ENCODE results near the gene ADAMTS6.

ADAMTS6 gene

DNA sequence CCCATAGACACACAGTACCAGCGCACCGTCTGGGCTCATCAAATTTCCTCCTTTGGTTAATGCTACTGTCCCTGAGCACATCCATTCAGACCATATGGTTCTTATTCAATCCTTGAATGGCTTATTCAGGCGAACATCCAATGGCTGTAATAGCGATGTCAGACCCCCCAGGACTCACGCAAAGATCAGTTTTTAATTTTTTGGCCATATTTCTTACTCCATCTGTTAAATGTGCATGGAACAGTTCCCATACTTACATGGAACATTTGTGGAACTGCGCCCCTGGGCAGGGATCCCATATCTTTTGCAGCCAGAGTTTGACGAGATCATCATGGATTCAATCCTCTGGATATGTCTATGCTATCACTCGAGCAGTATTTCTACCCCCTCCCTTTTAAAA, 213.2 kb downstream of the ADAMTS6 start:
- no peak for DNase-seq

DNA sequence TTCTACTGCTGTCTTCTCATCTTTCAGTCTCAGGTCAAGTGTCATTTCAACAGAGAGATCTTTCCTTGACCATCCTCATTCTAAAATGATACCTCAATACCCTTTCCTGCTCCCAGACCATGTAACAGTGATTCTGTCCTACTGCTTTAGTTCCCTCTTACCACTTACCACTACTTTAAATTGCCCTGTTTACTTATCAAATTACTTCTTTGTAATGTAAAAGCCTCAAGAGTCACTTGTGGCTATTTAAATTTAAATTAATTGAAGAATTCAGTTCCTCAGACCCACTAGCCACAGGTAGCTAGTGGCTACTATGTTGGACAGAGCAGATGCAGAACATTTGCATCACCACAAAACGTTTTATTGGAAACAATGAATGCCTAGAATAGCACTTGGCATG, 217.3 kb downstream of the ADAMTS6 start:
- no peak for DNase-seq

DNA sequence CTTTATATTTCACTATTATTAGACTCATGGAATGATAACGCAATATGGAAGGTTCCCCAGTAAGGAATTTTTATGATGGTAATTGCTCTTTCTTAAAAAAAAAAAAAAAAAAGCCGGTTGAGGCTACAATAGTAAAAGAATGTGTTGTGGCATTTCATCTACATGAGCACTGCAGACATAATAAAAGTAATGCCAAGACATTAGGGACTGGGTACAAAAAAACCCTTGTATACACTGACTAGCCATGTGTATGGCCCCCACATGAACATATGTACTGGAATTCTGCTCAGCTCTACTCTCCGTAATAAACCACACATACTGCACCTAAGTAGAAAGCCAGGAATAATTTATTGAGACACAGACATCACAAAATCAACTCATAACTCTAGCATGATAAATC, 218.4 kb downstream of the ADAMTS6 start:
- DNase-seq: no peak

GRCh38 chr5:65262649-65263059, 219.1 kb downstream of the ADAMTS6 start:
- DNase-seq: peak in 1 of 5 experiments; percentile 4

DNA sequence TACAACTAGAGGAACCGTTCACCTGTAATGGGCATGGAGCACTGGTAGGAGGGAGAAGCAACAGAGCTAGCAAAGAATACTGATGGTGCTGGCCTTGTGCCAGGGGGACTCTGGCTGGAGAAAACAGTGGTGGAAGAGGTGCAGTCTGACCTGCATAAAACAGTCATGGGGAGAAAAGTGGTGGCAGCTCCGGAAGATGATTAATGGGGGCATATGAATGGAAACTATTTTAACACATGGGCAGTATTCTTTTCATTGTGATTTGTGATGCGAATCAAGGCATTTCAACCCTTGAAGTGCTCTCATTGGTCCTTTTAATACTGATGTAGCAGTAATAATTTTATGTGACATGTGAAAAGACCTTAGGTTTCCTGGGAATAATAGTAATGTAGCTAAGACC, 219.6 kb downstream of the ADAMTS6 start:
- DNase-seq: no peak

DNA sequence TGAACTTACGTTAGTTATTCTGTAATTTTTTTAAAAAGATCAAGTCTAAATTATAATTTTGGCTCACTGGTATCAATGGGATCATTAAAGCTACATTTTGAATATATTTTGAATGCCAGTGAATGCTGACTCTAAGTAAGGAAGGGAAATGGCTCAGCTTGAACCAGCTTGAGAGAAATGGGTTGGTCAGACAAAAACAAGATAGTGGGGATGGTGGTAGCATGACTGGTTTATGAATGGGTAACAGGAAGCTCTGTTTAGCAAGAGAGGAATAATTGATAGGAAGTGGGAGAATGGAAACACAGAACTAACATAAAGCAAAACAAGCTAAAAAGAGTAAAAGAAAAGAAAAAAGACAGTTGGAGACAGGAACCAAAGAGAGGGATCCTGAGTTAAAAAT, 220.2 kb downstream of the ADAMTS6 start:
- no peak for DNase-seq

DNA sequence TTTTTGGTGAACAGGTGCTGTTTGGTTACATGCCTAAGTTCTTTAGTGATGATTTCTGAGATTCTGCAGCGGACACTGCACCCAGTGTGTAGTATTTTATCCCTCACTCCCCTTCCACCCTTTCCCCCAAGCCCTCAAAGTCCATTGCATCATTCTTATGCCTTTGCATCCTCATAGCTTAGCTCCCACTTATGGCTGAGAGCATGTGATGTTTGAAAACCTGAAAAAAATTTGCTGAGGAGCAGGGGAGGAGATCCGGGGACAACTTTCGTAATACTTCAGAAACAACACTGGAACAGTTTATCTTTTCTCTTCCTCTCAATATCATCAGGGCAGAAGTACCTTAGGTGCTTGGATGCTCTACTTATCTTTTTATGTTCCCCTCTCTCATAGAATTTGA, 226.4 kb downstream of the ADAMTS6 start:
- DNase-seq: no peak

DNA sequence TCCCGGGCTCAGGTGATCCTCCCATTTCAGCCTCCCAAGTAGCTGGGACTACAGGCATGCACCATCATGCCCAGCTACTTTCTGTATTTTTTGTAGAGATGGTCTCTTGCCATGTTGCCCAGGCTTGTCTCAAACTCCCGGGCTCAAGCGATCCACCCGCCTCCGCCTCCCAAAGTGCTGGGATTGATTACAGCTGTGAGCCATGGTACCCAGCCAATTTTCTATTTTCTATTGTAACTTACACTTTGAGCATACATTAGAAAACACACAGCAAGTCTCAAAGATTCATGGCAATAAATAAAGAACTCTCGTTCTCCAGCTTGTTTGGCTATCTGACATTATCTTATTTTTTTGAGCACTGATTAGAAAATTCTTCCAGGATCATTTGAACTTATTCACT, 228.7 kb downstream of the ADAMTS6 start:
- DNase-seq: no peak

DNA sequence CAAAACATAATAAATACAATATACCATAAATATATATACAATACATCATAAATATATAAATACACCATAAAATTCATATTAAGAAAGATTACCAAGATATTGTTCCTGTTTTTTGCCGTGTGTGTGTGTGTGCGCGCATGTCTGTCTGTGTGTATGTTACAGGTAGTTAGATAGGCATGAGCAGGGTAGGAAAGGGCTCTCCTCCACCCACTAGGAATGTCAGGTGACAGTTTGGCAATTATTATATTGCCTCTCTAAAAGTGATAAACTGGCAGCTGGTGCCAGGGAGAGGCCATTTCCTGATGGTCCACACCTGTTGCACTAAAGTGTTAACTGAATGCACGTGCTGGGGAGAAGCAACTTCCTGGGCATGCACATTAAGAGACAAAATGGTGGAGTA, 232.8 kb downstream of the ADAMTS6 start:
- DNase-seq: no peak

- DNase-seq: no peak
Observed at GRCh38 chr5:65247594-65247993, 234.1 kb downstream of the ADAMTS6 start.

DNA sequence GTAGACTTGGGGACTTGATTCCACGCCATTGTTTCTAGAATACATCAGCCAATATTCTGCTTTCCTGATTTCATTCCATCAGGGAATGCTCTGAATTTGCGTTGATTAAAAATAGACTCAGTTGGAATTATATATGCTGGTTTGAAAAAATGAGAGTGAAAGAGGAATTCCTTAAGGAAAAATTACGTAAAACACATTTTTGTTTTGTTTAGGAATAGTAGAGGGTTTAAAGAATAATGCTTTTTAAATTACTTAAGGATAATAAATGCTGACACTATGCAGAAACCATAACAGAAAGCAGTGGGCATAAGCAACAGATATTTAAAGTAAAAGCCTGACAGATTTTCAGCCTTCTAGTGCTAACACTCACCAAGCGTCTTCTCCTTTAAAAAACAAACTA, 235.0 kb downstream of the ADAMTS6 start:
- DNase-seq: no peak

- DNase-seq: no peak
Observed at GRCh38 chr5:65244031-65244430, 237.7 kb downstream of the ADAMTS6 start.

GRCh38 chr5:65243161-65243560, 238.6 kb downstream of the ADAMTS6 start:
- DNase-seq: no peak

DNA sequence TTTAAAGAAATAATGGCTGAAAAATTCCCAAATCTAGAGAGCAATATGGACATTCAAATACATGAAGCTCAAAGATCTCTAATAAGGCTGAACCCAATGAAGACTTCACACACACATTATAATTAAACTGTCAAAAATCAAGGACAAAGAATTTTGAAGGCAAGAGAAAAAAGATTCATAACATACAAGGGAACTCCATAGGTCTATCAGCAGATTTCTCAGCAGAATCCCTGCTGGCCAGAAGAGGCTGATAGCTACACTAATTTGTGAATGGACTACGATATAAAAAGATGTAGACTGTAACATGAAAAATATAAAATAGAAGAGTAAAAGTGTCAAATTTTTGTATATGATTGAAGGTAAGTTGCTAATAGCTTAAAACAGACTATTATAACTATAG, 251.9 kb downstream of the ADAMTS6 start:
- no peak for DNase-seq

DNA sequence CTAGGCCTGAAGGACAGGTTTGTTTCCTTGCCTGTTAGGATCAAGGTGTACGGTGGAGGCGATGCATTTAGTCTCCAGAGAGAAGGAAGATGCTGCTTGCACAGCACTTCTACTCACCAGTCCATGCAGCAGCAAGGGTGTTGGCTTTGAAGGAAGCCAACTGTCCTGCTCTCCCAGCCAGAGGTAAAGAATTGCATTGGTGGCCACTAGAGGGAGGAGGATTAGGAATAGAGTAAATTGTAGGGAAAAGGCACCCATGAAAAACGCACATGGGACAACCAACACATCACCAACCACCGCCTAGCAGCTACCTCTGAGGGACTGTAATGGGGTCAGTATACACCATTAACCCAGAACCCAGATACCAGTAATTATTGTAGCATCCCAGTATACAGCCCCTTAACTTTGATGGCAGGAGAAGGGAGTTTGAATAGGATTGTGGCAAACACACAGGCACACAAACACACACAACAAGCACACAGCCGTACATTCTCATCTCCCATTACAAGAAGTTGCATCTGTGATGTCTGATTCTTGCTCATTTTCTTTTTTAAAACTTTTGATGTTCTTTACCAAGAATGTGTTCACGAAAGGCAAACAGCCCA, 267.7 kb downstream of the ADAMTS6 start:
- DNase-seq: peak in 1 of 5 experiments; percentile 1

DNA sequence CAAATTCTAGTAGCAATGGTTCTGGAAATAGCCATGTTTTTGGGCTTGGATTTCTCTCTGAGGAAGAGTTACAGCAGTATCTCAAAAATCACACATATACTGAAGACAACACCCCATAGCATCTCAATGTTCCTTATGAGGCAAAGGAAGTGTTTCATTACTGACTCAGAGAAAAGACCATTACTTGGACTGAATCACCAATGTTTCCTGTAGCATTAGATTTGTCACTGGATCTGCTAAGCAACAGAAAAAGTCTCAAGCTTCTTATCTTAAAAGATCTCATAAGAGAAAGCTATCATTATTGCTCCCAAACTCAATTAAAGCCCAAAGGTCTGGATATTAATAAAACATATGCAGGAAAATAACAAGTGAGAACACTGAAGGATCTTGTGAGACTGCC, 272.4 kb downstream of the ADAMTS6 start:
- DNase-seq: no peak

DNA sequence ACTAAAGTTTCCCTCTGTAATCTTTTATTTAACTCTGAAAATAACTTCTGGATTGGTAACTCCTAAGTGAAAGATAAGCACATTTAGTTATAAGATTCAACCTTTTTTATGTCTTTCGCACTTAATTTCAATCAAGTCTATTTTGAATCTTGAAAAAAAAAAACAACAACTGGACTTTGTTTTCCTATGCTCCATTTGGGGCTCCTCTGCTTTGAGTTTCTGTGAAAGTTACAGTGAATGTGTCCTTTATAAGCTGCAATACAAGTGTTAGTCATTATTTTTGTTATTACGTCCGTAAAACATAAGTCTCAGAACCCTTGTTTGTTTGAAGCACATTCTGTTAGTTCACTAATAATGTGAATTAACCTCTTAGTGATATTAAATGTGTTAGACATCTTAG, 276.8 kb downstream of the ADAMTS6 start:
- DNase-seq: no peak

- no peak for DNase-seq
Observed at GRCh38 chr5:65203746-65204145, 278.0 kb downstream of the ADAMTS6 start.

- no peak for DNase-seq
Observed at GRCh38 chr5:65199993-65200675, 281.6 kb downstream of the ADAMTS6 start.

- DNase-seq: no peak
Observed at GRCh38 chr5:65198456-65199120, 283.1 kb downstream of the ADAMTS6 start.

- DNase-seq: no peak
Observed at GRCh38 chr5:65197531-65198455, 283.9 kb downstream of the ADAMTS6 start.

DNA sequence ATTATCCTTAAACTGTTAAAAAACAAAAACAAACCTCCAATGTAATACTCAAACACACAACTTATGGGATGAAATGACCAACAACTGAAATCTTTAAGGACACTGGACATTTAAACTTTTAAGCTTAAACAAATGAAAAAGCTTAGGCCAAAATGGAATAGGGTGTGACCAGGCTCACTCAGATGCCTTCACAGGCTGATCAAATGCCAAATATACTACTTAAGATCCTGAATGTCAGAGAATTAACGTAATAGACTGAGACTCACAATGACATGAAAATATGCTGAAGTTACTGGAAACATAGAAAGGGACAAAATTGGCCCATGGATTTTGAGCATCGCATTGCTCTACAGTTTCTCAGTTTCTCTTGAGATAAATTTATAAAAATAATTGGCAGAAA, 286.8 kb downstream of the ADAMTS6 start:
- no peak for DNase-seq

- DNase-seq: no peak
Observed at GRCh38 chr5:65192331-65192730, 289.4 kb downstream of the ADAMTS6 start.

All from T-helper 2 cell (primary cell).